ENCODE measurements around the gene HSPBP1. TPM values are rescaled to one million over a fixed set of nuclear protein-coding genes. Genes with fewer than 3 reads are reported as not detected.
A peak's percentile ranks its signal among the peaks of the same experiment; 100 is the strongest.

Gene HSPBP1
- total and polyA plus RNA-seq, 5 experiments from 2014 or later: 20.3 to 44.8 (median 38.6) TPM

DNA sequence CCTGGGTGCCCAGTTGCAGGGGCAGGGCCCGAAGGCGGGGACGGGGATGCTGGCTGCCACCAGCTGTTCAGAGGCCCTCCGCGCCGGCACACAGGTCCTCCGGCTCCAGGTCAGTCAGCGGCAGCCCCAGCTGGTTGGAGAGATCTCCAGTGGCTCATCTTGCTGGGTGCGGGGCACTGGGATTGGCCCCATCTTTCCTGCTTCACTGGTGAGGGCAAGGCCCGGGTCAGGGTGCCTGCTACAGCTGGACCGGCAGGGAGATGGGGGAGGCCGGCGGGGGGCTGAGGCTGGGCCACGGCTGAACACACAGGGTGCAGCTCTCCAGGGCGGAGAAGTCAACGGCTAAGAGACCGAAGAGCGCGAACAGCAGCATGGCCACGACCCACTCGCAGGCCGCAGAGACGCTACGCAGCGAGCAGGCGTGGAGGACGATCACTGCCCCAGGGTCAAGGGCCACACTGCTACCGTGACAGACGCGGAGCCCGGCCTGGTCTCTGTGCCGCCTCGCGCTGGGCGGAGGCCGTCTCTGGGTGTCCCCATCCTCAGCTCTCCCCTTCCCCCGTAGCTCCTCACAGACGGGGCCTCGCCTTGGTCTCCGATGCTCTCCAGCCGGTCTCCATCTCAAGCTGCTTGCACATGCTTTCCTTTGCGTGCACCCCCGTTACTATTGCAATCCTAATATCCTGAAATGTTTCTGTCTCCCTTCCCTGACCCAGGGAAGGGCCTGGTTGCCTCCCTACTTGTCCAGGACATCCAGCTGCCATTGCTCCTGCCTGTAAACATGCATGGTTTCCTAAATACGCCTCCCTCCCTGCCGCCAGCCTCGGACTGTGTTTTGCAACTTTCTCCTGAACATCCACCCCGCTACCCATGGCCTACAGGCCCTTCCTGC is 33.0 kb upstream of the HSPBP1 start:
- Mint-ChIP-seq H3K27me3 (no peaks in the 10 kb centered on the region), H3K9me3 (peaks cover 0 to 3% (median 0%) of the 10 kb centered on the region in 9 donors), H3K27ac (no peak overlapping the region), H3K4me3 (no peak overlapping the region), H3K36me3 (peaks cover 0 to 3% (median 2%) of the 10 kb centered on the region in 3 donors), H3K4me1 (peaks cover 0 to 3% (median 0%) of the 10 kb centered on the region in 4 donors)
- POLR2A ChIA-PET: interaction anchor here (1.0 to 1.9 kb wide), 2 partner anchors 11 to 26 kb away, joined by 3 to 4 read pairs; no protein-coding TSS in a partner anchor
- ATAC-seq (no peak), DNase-seq (no peak)

DNA sequence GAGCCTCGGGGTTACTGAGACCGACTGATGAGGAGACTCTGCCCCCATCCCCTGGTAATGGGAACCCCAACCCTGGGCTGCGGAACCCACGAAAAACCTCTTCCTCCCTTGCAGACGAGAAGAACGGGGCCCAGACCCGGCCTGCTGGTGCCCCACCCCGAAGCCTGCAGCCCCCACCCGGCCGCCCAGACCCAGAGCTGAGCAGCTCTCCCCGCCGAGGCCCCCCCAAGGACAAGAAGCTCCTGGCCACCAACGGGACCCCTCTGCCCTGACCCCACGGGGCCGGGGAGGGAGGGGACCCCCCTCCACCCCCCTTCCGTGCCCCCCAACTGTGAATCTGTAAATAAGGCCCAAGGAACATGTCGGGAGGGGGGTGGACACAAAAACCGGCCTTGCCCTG is 31.9 kb upstream of the HSPBP1 start:
- H3K27ac Mint-ChIP-seq: no peak overlapping the region
- no peak for ATAC-seq

DNA sequence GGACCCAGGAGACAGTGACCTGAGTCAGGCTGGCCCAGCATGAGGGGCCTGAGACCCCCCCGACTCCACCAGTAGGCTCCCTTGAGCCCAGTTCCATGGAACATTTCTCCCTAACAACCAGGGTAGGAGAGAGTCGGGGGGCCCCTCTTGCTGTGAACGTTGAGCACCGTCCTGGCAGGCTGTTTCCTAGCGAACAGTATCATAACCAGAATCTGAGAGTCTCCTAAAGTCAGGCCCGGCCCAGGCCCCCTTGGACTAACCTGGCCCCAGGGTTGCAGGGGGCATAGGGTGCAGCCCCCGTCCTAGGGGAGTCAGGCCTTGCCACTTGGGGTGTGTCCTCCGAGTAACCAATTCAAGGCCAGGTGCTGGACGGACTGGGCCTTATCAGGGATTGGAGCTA is 31.5 kb upstream of the HSPBP1 start:
- no peak for ATAC-seq
- Mint-ChIP-seq H3K9me3 (peaks cover 0 to 3% (median 0%) of the 10 kb centered on the region in 9 donors), H3K4me1 (peaks cover 0 to 3% (median 0%) of the 10 kb centered on the region in 4 donors), H3K27me3 (no peaks in the 10 kb centered on the region), H3K27ac (no peak overlapping the region), H3K36me3 (peaks cover 0 to 3% (median 2%) of the 10 kb centered on the region in 3 donors), H3K4me3 (no peak overlapping the region)
- POLR2A ChIA-PET: no interaction called here
- DNase-seq: no peak

More for the DNA sequence above, 31.9 kb upstream of the HSPBP1 start:
- no peak for DNase-seq
- peaks cover 0 to 3% (median 0%) of the 10 kb centered on the region in 4 donors for H3K4me1 Mint-ChIP-seq
- H3K4me3 Mint-ChIP-seq: no peak overlapping the region
- POLR2A ChIA-PET: interaction anchor here (1.9 kb wide), 1 partner anchor 27 kb away, joined by 4 read pairs; no protein-coding TSS in a partner anchor
- peaks cover 0 to 3% (median 2%) of the 10 kb centered on the region in 3 donors for H3K36me3 Mint-ChIP-seq
- H3K9me3 Mint-ChIP-seq: peaks cover 0 to 3% (median 0%) of the 10 kb centered on the region in 9 donors
- H3K27me3 Mint-ChIP-seq: no peaks in the 10 kb centered on the region

DNA sequence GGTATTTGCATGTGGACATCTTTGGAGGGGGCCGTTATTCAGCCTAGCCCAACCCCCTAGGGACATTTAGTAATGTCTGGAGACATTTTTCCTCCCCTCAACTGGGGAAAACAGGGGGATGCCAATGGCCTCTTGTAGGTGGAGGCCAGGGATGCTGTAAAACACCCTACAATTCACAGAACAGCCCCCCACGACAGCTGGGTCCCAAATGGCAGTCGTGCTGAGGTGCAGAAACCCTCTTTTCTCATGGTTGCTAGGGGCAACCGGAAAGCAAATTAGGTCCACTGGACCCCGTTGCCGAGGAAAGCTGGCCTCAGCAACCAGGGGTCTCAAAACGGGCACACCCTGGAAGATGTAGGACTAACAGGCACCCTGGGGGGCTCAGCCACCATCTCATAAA is 30.6 kb upstream of the HSPBP1 start:
- Mint-ChIP-seq H3K4me1 (peaks cover 0 to 3% (median 1%) of the 10 kb centered on the region in 4 donors), H3K27ac (no peak overlapping the region), H3K9me3 (peaks cover 0 to 3% (median 0%) of the 10 kb centered on the region in 9 donors), H3K4me3 (no peak overlapping the region), H3K36me3 (peaks cover 0 to 3% (median 2%) of the 10 kb centered on the region in 3 donors), H3K27me3 (no peaks in the 10 kb centered on the region)
- DNase-seq (no peak), ATAC-seq (no peak)
- POLR2A ChIA-PET: no interaction called here

DNA sequence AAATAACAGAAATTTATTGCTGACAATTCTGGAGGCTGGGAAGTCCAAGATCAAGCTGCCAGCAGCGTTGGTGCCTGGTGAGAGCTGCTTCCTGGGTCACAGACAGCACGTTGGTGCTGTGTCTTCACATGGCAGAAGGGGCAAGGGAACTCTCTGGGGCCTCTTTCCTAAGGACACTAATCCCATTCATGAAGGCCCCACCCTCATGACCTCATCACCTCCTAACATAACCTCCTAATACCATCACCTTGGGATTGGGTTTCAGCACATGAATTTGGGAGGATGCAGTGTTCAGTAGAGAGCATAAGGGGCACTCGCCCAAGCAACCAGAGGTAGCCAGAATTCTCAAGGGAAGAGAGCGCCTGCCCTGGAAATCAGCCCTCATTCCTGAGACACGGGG is 29.5 kb upstream of the HSPBP1 start:
- Mint-ChIP-seq H3K36me3 (peaks cover 0 to 3% (median 2%) of the 10 kb centered on the region in 3 donors), H3K27ac (no peak overlapping the region), H3K4me1 (peaks cover 0 to 6% (median 2%) of the 10 kb centered on the region in 4 donors), H3K9me3 (peaks cover 0 to 3% (median 0%) of the 10 kb centered on the region in 9 donors), H3K4me3 (no peak overlapping the region), H3K27me3 (no peaks in the 10 kb centered on the region)
- DNase-seq: no peak
- POLR2A ChIA-PET: no interaction called here
- no peak for ATAC-seq

DNA sequence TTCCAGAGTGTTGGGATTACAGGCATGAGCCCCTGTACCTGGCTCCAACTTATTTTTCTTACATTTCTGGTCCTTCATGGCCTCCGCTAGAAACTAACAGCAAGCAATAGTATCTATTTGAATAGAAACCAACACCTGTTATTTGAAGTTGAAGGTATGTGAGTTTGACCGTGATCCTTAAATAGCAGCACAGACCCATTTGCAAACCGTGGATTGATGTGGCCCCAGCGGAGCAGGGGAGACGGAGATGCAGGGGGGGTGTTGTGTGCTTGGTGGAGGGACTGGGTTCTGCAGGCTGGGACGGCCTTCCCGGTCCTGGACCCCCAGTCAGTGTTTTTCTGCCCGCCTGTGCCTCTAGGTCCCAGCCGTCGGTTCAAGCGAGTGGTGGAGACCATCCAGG is 28.4 kb upstream of the HSPBP1 start:
- Mint-ChIP-seq H3K4me3 (no peak overlapping the region), H3K9me3 (peaks cover 0 to 2% (median 0%) of the 10 kb centered on the region in 9 donors), H3K4me1 (peaks cover 0 to 6% (median 2%) of the 10 kb centered on the region in 4 donors), H3K27ac (no peak overlapping the region), H3K27me3 (no peaks in the 10 kb centered on the region), H3K36me3 (peaks cover 0 to 3% (median 2%) of the 10 kb centered on the region in 3 donors)
- no peak for DNase-seq
- POLR2A ChIA-PET: no interaction called here
- no peak for ATAC-seq

DNA sequence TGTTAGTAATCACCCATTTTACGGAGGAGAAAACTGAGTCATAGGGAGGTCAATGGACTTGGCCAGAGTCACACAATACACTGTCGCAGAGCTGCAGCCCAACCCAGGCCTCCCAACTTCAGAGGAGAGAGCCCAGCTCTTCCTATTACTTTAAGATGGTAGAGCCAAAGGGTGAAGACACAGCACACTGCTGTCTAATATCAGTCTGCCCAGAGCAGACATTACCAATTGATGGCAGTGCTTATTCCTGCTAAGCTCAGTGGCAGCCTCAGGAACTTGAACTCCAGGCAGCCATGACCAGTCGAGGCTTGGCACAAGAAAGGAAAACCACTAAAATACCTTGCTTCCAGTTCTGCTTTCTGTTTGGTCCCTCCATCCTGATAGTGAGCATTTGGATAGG is 26.8 kb upstream of the HSPBP1 start:
- H3K27ac Mint-ChIP-seq: peak overlapping the region in 1 of 10 donors; percentile 24

DNA sequence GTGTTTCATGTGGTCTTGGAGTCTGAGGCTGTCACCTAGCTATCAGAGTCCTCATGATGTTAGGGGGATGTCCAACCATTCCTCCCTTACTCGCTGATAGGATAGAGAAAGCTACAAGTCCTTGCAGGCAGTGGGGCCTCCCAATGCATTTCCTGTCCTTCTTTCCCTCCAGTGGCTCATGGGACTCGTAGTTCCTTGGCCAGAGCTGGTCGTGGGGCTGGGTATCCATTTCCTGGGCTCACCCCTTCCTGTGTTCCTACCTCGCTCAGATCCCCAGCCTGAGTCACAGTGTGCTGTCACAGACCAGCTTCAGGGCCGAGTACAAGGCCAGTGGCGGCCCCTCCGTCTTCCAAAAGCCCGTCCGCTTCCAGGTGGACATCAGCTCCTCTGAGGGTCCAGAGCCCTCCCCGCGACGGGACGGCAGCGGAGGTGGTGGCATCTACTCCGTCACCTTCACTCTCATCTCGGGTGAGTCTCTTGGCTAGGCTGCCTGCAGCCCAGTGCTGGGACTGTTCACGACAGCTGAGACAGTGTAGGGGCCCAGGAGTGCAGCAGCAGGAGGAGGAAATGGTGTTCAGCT is 26.2 kb upstream of the HSPBP1 start:
- ATAC-seq (no peak), DNase-seq (no peak)
- H3K4me1 Mint-ChIP-seq: peaks cover 7 to 14% (median 11%) of the 10 kb centered on the region in 4 donors
- peaks cover 0 to 3% (median 2%) of the 10 kb centered on the region in 3 donors for H3K36me3 Mint-ChIP-seq
- H3K9me3 Mint-ChIP-seq: no peaks in the 10 kb centered on the region
- peak overlapping the region in 1 of 10 donors; percentile 69 for H3K4me3 Mint-ChIP-seq
- H3K27ac Mint-ChIP-seq: no peak overlapping the region
- POLR2A ChIA-PET: no interaction called here
- no peaks in the 10 kb centered on the region for H3K27me3 Mint-ChIP-seq

More for the DNA sequence above, 26.8 kb upstream of the HSPBP1 start:
- H3K27me3 Mint-ChIP-seq: no peaks in the 10 kb centered on the region
- no peak for ATAC-seq
- no peak overlapping the region for H3K4me3 Mint-ChIP-seq
- H3K9me3 Mint-ChIP-seq: no peaks in the 10 kb centered on the region
- DNase-seq: no peak
- H3K4me1 Mint-ChIP-seq: peaks cover 5 to 12% (median 7%) of the 10 kb centered on the region in 4 donors
- POLR2A ChIA-PET: no interaction called here
- peaks cover 0 to 3% (median 2%) of the 10 kb centered on the region in 3 donors for H3K36me3 Mint-ChIP-seq

DNA sequence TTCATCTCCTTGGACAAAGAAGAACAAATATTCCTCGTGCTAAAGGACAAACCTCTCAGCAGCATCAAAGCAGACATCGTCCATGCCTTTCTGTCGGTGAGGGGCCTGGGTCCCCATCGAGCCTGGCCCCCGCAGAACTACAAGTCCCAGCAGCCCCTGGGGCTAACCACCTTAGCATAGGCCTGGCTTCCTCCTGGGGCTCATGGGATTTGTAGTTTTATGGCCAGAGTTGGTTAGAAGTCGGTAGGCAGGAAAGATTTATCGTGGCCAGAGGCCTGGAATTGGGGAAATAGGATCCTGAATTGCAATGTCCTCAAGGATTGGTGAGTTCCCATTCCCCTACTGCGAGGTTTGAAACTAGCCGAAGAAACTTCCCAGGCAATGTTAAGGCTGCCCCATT is 25.6 kb upstream of the HSPBP1 start:
- POLR2A ChIA-PET: no interaction called here
- DNase-seq: peak in 9 of 10 donors; percentile 28 to 79 (median 48)
- H3K36me3 Mint-ChIP-seq: peaks cover 0 to 3% (median 2%) of the 10 kb centered on the region in 3 donors
- H3K4me1 Mint-ChIP-seq: peaks cover 7 to 14% (median 11%) of the 10 kb centered on the region in 4 donors
- peak overlapping the region in 1 of 10 donors; percentile 28 for H3K4me3 Mint-ChIP-seq
- no peaks in the 10 kb centered on the region for H3K9me3 Mint-ChIP-seq
- H3K27ac Mint-ChIP-seq: peak overlapping the region in 7 of 10 donors; percentile 34 to 89 (median 78)
- no peaks in the 10 kb centered on the region for H3K27me3 Mint-ChIP-seq
- peak; percentile 54 to 68 for ATAC-seq

DNA sequence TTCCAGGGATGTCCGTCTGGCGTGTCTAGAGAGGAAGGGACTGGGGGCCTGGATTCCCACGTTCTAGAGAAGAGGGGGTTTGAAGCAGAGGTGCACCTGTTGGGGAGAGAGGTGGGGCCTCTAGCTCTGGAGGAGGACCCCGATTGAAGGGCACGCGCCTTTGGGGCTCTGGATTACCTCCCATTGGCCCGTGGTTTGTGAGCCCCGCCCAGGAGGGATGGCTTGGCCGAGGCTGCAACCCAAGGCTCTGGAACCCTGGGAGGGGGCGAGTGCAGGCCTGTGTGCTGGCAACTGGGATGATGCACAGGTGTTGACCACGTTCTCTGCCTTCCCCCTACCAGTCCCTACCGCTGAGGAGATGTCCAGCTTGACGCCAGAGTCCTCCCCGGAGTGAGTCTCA is 25.1 kb upstream of the HSPBP1 start:
- Mint-ChIP-seq H3K36me3 (peaks cover 0 to 2% (median 0%) of the 10 kb centered on the region in 3 donors), H3K4me3 (no peak overlapping the region), H3K27me3 (peaks cover 0 to 2% (median 0%) of the 10 kb centered on the region in 5 donors), H3K27ac (peak overlapping the region in 3 of 10 donors; percentile 34 to 78 (median 56)), H3K4me1 (peaks cover 5 to 14% (median 11%) of the 10 kb centered on the region in 4 donors), H3K9me3 (no peaks in the 10 kb centered on the region)
- DNase-seq (no peak), ATAC-seq (no peak)
- POLR2A ChIA-PET: no interaction called here

DNA sequence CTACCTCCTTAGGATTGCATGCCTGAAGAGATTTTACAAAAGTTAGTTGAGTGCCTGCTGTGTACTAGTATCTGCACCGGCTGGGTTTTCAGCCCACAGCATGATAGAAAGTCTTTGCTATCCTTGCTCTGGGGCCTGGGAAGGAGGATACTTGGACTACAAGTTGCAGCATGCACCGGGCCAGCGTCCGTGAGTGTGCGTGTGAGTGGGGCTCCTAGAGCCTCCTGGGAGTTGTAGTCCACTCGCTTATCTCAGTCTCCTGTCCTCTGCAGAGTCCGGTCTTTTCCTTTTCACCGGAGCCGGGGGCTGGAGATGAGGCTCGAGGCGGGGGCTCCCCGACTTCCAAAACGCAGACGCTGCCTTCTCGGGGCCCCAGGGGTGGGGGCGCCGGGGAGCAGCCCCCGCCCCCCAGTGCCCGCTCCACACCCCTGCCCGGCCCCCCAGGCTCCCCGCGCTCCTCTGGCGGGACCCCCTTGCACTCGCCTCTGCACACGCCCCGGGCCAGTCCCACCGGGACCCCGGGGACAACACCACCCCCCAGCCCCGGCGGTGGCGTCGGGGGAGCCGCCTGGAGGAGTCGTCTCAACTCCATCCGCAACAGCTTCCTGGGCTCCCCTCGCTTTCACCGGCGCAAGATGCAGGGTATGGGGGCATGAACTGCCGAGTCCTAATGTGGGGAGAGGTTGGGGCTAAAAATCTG is 24.5 kb upstream of the HSPBP1 start:
- POLR2A ChIA-PET: interaction anchor here (1.1 kb wide), 1 partner anchor 51 kb away, joined by 3 read pairs; no protein-coding TSS in a partner anchor
- H3K36me3 Mint-ChIP-seq: peaks cover 0 to 2% (median 0%) of the 10 kb centered on the region in 3 donors
- no peaks in the 10 kb centered on the region for H3K9me3 Mint-ChIP-seq
- ATAC-seq: no peak
- H3K4me3 Mint-ChIP-seq: no peak overlapping the region
- no peak for DNase-seq
- H3K27me3 Mint-ChIP-seq: peaks cover 0 to 3% (median 0%) of the 10 kb centered on the region in 5 donors
- H3K4me1 Mint-ChIP-seq: peaks cover 5 to 14% (median 11%) of the 10 kb centered on the region in 4 donors
- no peak overlapping the region for H3K27ac Mint-ChIP-seq

DNA sequence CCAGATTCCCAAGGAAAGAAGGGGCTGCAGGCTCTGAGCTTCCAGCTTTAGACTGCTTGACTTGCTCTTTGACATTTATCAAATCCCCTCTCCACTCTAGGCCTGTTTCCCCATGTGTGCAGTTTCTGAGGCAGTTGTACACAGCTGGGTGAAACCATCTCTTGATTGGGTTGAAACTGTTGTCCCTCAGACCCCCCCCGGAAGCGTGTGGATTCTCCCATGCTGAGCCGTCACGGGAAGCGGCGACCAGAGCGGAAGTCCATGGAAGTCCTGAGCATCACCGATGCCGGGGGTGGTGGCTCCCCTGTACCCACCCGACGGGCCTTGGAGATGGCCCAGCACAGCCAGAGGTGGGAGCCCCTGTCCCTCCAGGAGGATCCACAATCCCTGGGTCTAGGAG is 23.6 kb upstream of the HSPBP1 start:
- peaks cover 5 to 14% (median 11%) of the 10 kb centered on the region in 4 donors for H3K4me1 Mint-ChIP-seq
- ATAC-seq: no peak
- POLR2A ChIA-PET: interaction anchor here (1.1 to 2.8 kb wide), 5 partner anchors 23 to 88 kb away, joined by 3 to 21 read pairs (median 3); partner anchors contain the start of genes KMT5C and TMEM238
- DNase-seq: no peak
- H3K9me3 Mint-ChIP-seq: no peaks in the 10 kb centered on the region
- peaks cover 0 to 3% (median 0%) of the 10 kb centered on the region in 5 donors for H3K27me3 Mint-ChIP-seq
- no peaks in the 10 kb centered on the region for H3K36me3 Mint-ChIP-seq
- H3K27ac Mint-ChIP-seq: no peak overlapping the region
- no peak overlapping the region for H3K4me3 Mint-ChIP-seq

Data from naive thymus-derived CD8-positive, alpha-beta T cell (primary cell).